HG03460 (cell line): Measurements from ENCODE around the gene PTPRZ1.

ENCODE experiments used
- ATAC-seq: cut with Tn5 transposase; IDR thresholded peaks from one replicate; pipeline ENCODE4 v1.9.1; 2021; ENCODE audit not compliant: unreplicated experiment

PTPRZ1 gene

DNA sequence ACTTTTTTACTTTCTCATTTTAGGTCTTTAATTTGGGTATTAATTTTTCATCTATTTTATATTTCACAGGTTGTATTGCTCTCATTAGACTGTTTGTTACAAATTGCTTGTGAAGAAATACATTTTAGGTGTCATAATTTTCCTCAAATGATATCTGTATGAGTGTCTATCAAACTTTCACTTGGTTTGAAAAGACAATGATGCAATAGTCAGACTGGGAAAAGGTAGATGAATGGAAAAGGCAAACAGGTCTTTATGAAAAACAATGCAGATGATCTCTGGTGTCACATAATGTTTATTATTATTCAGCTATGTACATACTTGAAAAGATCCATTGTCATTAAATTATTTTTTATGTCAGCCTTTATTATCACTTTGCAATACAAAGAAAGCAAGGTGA is 80.2 kb downstream of the PTPRZ1 start:
- no peak for ATAC-seq

DNA sequence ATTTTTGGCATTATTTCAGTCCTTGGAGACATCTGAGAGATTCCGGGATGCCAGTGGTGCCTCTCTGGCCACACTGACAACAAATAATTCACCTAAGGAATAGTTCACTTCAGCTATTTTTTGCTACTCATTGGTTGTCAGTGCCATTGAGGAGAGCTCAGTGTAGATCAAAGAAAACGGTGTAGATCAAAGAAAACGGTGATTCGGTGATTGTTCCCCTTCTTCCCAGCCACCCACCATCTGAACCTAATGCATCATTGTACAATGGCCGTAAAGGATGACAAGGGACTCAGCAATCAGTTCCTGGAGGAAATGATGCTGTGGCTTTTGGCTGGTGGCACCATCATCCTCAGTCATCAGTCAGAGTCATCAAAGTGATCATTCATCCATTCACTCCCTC is 80.6 kb downstream of the PTPRZ1 start:
- ATAC-seq, result no peak

DNA sequence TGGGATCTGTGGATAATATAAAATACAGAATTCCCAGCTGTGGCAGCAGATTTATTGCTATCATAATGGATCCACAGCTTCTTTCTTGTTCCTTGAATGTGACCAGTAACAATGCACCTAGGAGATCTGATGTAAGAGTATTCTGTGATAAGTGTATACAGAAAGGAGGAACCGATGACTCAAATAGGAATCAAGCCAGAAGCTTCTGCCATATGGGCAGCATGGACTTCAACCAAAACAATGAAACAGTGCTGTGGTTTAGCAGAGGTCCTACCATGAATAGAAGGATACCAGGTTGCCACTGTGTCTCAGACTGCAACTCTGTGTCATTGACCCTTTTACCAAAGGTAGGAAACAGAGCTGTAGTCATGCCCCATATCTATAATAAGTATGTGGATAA is 81.8 kb downstream of the PTPRZ1 start:
- no peak for ATAC-seq

DNA sequence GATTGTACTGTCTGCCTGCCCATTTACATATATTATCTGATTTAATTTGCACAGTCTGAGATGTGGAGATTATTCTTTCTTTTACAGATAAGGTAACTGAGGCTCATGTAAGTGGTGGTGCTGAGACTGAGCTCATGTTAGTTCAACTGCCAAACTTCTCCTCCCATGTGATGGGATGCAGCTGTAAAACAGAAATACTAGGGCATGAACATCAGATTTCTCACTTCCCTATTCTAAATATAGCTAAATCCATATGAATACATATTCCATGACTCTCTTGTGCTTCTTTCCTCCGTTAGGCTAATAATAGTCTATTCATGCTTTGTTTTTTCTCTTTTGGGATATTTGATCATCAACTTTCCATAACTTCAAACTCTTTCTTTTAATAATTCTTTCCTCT is 84.7 kb downstream of the PTPRZ1 start:
- no peak for ATAC-seq

DNA sequence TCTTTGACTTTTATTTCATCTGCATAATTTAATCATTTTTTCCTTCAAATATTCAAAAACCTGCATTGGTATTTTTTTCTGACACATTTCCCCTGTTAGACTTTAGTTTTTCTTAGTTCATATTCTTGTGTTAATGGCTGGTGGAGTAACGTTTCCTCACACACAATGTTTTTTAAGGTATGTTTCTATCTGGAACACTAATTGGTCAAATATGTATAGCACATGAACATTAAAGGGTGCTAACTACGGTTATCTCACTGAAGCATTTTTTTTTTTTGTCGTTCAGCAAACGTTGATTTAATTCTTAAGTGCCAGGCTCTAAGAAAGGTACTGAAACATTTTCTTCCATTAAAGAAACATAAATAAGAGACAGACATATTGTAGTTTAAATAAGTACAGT is 87.7 kb downstream of the PTPRZ1 start:
- ATAC-seq, result no peak

DNA sequence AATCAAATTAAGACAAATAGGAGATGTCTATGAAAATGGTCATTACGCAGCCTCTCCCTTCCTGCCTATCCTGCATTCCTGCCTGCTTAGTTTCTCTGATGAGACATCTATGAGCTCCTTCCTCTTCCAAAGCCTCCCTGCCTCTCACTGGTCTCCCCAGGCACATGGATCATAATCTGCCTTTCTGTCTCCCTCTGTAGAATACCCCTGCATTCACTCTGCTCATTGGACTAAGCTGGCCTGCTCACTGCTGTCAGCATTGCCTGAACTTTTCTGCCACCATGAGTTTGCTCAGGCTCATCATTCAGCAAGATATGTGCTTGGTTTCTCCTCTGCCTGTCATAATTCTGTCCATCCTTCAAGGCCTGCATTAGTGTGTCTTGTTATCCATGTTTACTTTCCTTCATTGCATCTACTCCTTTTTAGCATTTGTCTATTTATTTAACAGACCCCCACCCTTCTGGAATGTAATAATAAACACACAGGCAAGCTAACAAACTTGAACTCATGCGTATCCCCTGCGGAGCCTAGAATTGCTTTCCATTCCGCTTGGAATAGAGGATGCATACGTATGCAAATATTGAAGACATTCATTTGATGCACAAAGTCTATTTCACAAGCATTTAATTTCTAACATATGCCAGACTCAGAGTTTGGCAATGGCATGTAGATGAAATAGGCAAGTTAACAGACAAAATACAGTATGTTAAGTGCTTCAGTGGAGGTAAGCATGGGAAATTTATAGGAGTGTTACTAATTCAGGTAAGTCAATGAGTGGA is 88.3 kb downstream of the PTPRZ1 start:
- ATAC-seq, result no peak

DNA sequence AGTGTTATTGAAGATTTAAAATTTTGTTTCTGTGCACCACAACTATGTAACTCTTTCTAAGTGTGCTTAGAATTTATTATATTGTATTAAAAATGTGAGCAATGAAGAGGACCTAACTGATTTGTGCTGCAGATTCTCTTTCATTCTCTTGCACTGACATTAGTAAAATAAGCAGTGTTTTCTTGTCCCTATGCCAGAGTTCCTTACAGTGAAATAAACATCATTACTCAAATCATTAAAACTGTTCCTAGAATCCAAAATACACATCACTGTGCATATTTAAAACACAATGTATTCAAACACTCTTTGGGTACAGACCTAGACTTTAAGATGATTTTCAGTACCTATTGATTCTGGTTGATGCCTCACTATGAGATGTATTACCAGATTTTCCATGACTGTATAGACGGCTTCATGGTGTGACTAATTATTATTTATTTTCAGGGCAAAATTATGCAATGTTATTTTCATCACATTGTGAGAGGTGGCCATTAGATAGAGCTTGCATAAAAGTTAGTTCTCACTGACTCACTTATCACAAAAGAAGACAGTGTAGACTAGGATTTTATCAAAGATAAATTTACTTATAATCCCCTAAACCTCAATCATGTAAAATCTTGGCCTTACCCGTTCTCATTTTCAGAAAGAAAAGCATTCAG is 93.4 kb downstream of the PTPRZ1 start:
- ATAC-seq, result no peak

DNA sequence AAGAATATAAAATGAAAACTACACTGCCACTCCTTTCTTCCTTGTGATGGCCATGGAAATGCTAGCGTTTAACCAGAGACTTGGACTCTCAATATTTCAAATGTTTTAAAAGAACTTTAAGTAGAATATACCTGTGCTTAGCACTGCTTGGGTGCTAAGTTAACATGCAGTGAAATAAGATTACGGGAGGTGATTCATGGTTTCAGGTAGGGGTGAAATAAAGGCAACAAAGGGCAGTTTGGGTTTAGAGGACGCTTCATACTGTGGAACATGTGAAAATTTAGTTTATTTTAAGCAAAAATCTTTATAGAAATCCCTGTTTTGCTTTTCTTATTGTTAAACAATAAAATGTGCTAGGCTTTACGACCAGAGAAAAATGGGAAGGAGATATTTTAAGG is 94.0 kb downstream of the PTPRZ1 start:
- no peak for ATAC-seq

DNA sequence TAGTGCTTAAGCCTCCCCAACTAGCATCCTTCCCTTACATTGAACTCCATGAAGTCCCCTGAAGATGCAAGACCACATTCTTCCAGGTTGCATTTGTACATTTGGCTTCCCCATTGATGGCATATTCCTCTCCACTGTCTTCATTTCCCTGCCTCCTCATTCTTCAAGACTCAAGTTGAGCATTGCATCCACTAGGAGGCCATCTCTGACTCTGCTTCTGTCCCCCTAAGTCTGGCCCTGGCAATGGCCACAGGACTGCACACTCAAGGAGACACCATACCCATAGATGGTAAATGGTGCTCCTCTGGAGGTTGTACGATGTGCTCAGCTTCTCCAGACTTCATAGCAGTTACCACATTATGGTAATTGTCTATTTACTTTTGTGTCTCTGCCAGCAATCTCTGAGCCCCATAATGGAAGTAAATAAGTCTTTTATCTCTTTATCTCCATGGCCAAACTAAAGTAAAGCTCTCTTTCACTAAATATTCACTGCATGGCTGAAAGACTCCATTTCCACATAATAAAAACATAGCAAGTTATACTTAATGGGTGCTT is 112.6 kb downstream of the PTPRZ1 start:
- ATAC-seq, result no peak

DNA sequence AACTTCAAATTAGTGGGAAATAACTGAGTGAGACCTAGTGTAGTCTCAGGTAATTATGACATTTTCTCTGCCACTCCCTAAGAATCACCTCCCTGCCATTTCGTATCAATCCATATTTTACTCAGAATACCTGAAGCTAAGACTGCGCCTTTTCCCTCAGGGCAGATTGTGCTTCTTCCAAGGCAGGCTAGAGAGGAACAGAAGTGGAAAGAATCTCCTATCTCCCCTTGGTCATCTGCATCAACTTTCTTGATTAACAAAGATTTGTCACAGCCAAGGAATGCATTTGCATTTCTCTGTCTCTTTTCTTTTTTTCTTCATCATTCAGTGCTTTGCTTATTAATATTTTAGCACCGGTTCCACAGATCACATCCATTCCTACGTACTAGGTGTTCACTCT is 119.1 kb downstream of the PTPRZ1 start:
- no peak for ATAC-seq

DNA sequence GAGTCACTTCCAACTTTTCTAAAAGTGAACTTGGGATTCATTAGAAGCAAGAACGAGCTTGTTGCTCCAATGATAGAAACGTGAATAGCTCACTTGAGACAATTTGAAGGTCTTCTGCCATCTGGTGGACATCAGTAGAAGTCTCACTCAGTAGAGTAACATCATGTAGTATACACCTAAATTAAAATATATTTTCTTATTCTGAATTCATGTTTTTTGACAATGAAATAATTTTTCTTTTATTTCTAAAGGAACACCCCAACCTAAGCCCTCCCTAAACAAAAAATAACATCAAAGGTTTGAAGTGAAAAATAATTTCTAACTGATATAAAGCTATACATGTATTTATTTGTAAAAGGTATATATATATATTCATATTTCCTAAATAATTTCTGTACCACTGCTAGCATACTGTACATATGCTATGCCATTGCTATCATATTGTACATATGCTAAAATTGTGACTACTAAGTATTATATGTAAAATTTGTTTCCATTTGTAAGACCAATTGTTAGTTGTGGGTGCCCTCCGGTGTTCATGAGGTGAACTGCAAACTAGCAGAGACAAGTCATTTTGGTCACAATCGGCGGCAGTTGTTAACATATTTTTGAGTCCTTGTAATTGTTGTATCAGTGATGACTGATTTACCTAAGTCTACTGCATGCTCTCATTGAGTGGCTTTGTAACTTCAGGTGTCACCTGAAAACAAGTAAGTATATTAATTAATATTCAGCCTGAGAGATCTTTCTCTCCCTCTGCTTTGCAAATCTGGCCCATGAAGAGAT is 121.9 kb downstream of the PTPRZ1 start:
- peak; percentile 95 for ATAC-seq

DNA sequence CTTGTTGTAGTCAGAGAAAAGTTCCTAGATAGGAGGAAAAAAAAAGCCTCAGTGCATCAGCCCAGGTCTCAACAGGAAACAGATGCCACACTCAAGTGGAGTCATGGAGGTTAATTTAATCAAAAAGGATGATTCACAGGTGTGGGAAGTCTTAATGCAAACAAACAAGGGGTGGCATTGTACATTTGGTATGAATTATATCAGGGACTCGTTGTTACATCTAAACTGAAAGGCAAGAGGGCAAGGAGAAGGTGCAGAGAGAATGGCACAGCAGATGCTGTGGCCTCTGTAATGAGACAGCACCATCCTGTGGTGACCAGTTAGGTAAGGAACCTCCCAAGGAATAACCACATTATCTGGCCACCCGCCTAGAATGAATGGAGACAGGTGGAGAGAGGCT is 133.7 kb downstream of the PTPRZ1 start:
- ATAC-seq, result no peak

DNA sequence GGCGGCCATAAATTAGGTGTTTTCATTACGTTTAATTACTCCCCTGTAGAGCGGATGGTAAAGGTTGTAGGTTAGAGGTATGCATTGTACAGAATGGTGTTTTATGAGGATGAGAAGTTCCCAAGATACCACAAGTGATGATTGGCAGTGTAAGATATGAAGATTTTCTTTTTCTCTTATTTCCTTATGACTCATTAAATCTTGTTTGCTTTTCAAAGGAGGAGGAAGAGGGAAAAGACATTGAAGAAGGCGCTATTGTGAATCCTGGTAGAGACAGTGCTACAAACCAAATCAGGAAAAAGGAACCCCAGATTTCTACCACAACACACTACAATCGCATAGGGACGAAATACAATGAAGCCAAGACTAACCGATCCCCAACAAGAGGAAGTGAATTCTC is 137.2 kb downstream of the PTPRZ1 start:
- ATAC-seq, result no peak

DNA sequence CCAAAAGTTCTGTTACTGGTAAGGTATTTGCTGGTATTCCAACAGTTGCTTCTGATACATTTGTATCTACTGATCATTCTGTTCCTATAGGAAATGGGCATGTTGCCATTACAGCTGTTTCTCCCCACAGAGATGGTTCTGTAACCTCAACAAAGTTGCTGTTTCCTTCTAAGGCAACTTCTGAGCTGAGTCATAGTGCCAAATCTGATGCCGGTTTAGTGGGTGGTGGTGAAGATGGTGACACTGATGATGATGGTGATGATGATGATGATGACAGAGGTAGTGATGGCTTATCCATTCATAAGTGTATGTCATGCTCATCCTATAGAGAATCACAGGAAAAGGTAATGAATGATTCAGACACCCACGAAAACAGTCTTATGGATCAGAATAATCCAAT is 140.1 kb downstream of the PTPRZ1 start:
- peak; percentile 65 for ATAC-seq

DNA sequence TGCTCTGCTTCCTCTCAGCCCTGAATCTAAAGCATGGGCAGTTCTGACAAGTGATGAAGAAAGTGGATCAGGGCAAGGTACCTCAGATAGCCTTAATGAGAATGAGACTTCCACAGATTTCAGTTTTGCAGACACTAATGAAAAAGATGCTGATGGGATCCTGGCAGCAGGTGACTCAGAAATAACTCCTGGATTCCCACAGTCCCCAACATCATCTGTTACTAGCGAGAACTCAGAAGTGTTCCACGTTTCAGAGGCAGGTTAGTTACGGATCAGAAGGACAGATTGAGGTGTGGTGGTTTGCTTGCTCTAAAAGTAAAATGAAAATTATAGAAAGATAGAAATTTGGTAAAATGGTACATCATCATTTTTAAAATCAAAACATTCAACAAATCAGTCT is 140.7 kb downstream of the PTPRZ1 start:
- no peak for ATAC-seq

DNA sequence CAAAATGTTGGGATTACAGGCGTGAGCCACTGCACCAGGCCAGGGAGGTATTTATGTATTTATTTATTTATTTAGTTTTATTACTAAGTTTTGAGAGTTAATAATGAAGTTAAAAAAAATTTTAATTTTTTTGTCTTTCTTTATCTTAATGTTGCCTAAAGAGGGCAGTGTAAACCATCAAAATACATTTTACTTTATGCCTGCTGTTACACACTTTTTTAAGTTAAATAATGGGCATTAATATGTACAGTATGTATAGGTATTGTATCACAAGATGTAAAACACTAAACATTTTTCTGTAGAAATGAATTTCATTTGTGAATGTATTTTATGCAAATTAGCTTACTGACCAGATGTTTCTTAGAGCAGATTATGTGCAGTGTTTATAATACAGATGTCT is 141.7 kb downstream of the PTPRZ1 start:
- ATAC-seq, result no peak

DNA sequence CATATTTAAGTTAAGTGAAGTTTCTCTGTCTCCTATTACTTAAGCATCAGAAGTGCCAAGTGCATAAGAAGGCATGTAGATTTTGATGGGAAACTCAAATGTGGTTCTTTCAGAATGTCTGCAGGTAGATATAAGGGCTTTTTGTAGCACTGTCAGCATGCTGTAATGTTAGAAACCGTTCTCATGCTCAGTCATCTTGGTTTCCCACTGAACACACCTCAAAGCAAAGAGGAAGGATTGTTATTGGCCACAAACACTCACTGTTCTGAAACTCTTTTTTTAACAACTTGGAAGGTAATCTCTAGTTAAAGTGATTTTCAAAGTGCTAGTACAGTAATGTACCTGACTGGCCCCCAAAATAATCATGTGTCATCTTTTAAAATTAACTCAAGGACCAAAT is 145.1 kb downstream of the PTPRZ1 start:
- ATAC-seq, result no peak

DNA sequence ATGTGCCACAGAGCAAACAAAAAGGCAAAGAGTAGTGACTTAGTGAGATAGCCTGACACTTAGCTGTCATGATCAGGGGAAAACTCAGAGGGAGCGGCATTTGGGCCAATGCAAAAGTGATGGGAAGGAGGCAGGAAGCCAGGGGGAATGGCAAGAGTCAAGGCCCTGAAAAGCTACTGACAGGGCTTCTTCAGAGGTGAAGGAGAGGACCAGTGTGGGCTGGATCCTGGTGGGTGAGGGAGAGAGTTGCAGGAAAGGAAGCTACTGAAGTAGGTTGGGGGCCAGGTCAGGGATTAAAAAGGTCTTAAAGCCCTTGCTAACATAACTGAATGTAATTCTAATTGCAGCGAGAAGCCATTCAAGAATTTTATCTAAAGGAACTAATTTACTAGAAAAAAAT is 154.1 kb downstream of the PTPRZ1 start:
- no peak for ATAC-seq

DNA sequence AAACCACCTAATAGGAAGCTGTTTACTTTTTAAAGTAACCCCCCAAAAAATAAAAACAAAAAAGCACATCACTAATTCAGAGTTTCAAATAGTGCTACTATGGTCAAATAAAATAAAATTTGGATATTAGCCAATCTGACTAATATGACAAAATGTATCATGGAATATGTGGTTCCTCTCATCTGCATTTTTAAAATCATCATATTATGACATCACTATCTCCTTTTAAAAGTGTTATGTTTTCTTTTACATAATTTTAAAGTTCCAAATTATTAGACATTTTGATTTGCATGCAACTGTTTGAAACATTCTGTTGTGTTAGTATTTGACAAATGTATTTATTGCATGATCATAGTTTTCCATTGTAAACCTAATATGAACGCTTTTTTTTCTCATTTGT is 160.7 kb downstream of the PTPRZ1 start:
- no peak for ATAC-seq

DNA sequence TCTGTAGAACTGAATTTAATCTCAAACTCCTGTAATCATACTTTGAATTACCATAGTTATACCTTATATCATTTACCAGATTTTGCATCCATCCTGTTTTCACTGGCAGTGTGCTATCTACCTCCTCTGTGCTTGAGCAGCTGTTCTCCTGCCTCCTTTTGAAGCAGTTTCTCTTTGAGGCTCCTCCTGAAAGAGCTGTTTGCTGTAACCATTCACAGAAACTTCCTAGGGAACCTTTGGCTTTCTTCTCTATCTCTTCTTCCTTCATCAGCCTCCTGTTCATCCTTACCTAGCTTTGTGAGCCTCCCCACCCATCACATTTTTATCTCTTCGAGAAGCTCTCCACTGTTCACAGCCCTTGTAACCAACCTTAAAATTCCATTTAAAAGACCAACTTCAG is 162.9 kb downstream of the PTPRZ1 start:
- ATAC-seq, result no peak

DNA sequence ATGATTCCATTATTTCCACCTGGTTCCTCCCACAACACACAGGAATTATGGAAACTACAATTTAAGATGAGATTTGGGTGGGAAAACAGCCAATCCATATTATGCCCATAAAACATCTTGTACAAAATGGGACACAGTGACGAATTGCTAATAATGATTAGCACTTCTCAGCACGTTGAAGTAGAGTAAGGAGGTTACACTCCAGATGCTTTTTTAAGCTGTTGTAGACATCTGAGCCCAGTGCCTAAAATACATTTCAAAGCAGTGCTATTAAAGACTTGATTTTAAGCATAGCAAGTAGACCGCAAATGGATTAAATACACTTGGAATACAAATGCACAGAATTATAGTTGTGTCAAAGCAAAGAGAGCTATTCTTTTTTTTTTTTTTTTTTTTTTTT is 165.2 kb downstream of the PTPRZ1 start:
- no peak for ATAC-seq

DNA sequence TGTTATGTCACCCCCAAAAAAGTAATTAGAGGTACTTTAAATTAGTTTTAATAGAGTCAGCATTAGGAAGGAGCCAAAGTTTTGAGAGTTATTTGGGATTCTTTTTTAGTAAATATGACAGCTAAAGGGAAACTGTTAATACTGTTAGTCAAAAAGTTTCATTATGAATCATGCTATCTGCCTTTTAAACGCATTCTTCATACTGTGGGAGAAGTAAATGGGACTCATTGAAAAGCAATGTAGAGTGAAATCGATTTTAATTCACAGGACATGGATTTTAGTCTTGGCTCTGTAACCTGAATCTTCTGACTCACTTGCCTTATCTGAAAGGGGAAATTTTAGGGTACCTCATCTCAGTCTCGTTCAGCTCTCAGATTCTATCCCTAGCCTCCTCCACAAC is 165.9 kb downstream of the PTPRZ1 start:
- ATAC-seq, result no peak
